ENCODE results near the gene GPHN. TPM values are rescaled to one million over a fixed set of nuclear protein-coding genes. Genes with fewer than 3 reads are reported as not detected.

Gene GPHN
- total and polyA plus RNA-seq, 2 of the 8 experiments (the other 6 are each of a cell fraction or from before 2014, with no cell fraction given): 6.0 to 16.0 TPM

DNA sequence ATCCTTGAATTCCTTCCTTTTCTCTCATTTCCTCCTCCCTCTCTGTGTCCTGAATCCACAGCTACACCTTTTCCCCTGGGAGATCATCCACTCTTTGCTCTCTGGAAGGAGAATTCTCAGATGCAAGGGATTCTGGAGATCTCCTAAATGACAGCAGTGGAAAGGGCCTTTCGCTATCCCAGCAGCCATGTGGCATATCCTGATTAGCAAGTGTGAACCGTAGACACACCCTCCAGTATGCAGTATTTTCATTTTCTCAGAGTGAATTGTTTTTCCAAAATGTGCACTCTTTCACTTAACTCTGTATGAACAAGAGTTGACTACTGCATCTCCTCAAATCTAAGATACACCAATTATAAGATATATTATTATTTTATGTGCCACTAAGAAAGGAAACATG lies 687.3 kb downstream of the GPHN start:
- no peaks in the 10 kb centered on the region for H3K27me3 ChIP-seq (replicated peaks in 1 of 4; ENCODE audit: control insufficient read depth in 3 of 4, extremely low read depth in 1 of 4, insufficient read depth in 3 of 4, low read length in 3 of 4)
- no peak overlapping the region for H3K4me3 ChIP-seq (ENCODE audit: extremely low read depth in 1 of 4, insufficient read depth in 2 of 4, low read depth in 3 of 4, low read length in 4 of 4)
- ChIA-PET POLR2A (ENCODE audit: partially characterized antibody) (no interaction called here), CTCF (ENCODE audit: partially characterized antibody) (interaction anchor here (0.5 to 1.7 kb wide), 2 partner anchors 28 to 90 kb away, joined by 4 to 5 read pairs; no protein-coding TSS in a partner anchor)
- no peak overlapping the region for H2BK120ac ChIP-seq (replicated peaks; ENCODE audit: low read depth, low read length)
- no peak overlapping the region for H3K23ac ChIP-seq (ENCODE audit: insufficient read length)
- no peak overlapping the region for H4K91ac ChIP-seq (replicated peaks; ENCODE audit: insufficient read length, low read length)
- no peak overlapping the region for H4K5ac ChIP-seq (ENCODE audit: insufficient read length, low read depth, low read length)
- FAIRE-seq (no peak), DNase-seq (ENCODE audit: low read depth in 1 of 2, low spot score in 2 of 2) (no peak)
- no peak overlapping the region for H3K4me2 ChIP-seq (ENCODE audit: insufficient read depth in 1 of 2, low read depth in 2 of 2, low read length in 2 of 2)
- H2AK5ac ChIP-seq (ENCODE audit: low read depth, low read length): no peak overlapping the region
- H2BK12ac ChIP-seq (ENCODE audit: low read depth, low read length): no peak overlapping the region
- WGBS, 2 experiments (ENCODE audit: extremely low coverage in 1 of 2, insufficient coverage in 1 of 2, insufficient read length in 1 of 2, insufficient replicate concordance in 2 of 2, low coverage in 1 of 2, low lambda C conversion rate in 2 of 2, missing lambda C conversion rate in 1 of 2): 91% methylated on average over 2 of the region's 2 CpGs; no CpG with 5 or more reads in 1 of the 2 experiments
- no peak overlapping the region for H2BK5ac ChIP-seq (ENCODE audit: low read depth, low read length)
- H2BK20ac ChIP-seq (ENCODE audit: low read length): no peak overlapping the region
- no peak overlapping the region for H3K14ac ChIP-seq (ENCODE audit: insufficient read length)
- no peak overlapping the region for H3K9ac ChIP-seq (replicated peaks in 1 of 4; ENCODE audit: extremely low read depth in 1 of 4, low read depth in 3 of 4, low read length in 3 of 4)
- no peaks in the 10 kb centered on the region for H3K4me1 ChIP-seq (replicated peaks in 1 of 4; ENCODE audit: control insufficient read depth in 3 of 4, insufficient read depth in 4 of 4, low read length in 3 of 4)
- TF ChIP-seq EP300 (IDR thresholded peaks at IDR 0.05; ENCODE audit: borderline replicate concordance in 1 of 2, low read depth in 2 of 2, low read length in 2 of 2) (no peak), FOSL1 (IDR thresholded peaks at IDR 0.05; ENCODE audit: insufficient read depth, low read depth, low read length) (no peak), PHF8 (conservative IDR thresholded peaks at IDR 0.05; ENCODE audit: low read depth, low read length) (no peak), KDM4A (IDR thresholded peaks at IDR 0.05; ENCODE audit: low read depth, low read length, severe bottlenecking) (no peak), RFX5 (IDR thresholded peaks at IDR 0.05; ENCODE audit: borderline replicate concordance, low read depth, low read length) (no peak), BACH1 (IDR thresholded peaks at IDR 0.05; ENCODE audit: low read length) (no peak), SIRT6 (IDR thresholded peaks at IDR 0.05; ENCODE audit: low read length) (no peak), CHD1 (IDR thresholded peaks at IDR 0.05; ENCODE audit: low read depth, low read length) (no peak), NRF1 (IDR thresholded peaks at IDR 0.05; ENCODE audit: low read depth, low read length) (no peak), JUND (IDR thresholded peaks at IDR 0.05; ENCODE audit: low read length) (no peak), SAP30 (IDR thresholded peaks at IDR 0.05; ENCODE audit: insufficient read depth, insufficient replicate concordance, low read length) (no peak), CHD2 (IDR thresholded peaks at IDR 0.05; ENCODE audit: low read length) (no peak), CBX5 (IDR thresholded peaks at IDR 0.05; ENCODE audit: low read depth, low read length) (no peak)
- TF ChIP-seq, protein P1, sequence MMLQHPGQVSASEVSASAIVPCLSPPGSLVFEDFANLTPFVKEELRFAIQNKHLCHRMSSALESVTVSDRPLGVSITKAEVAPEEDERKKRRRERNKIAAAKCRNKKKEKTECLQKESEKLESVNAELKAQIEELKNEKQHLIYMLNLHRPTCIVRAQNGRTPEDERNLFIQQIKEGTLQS (IDR thresholded peaks at IDR 0.05; ENCODE audit: insufficient read depth, low read depth, low read length): no peak
- no peaks in the 10 kb centered on the region for H3K23me2 ChIP-seq (ENCODE audit: low read depth, low read length)
- no peak overlapping the region for H3K56ac ChIP-seq (replicated peaks; ENCODE audit: insufficient read length, low read depth, low read length)
- H4K8ac ChIP-seq (ENCODE audit: extremely low read depth, insufficient read depth, low read length): no peak overlapping the region
- no peak overlapping the region for H2BK15ac ChIP-seq (ENCODE audit: low read length)
- 0 out of 2 replicates have a peak overlapping the region, but pooled peaks have one; percentile 31 for H2AFZ ChIP-seq (ENCODE audit: low read length)
- no peak overlapping the region for H3K18ac ChIP-seq (ENCODE audit: extremely low read depth, low read length)
- no peaks in the 10 kb centered on the region for H3K9me3 ChIP-seq (ENCODE audit: insufficient read depth in 2 of 2, low read depth in 1 of 2, low read length in 1 of 2)
- no peak overlapping the region for H3K27ac ChIP-seq (ENCODE audit: low read depth, low read length)
- H4K20me1 ChIP-seq (replicated peaks in 1 of 2; ENCODE audit: control insufficient read depth in 1 of 2, insufficient read depth in 2 of 2, low read length in 2 of 2): no peaks in the 10 kb centered on the region
- H3K36me3 ChIP-seq (ENCODE audit: control insufficient read depth in 2 of 4, insufficient read depth in 4 of 4, low read length in 3 of 4): no peaks in the 10 kb centered on the region
- no peak overlapping the region for H3K4ac ChIP-seq (replicated peaks; ENCODE audit: insufficient read length, low read depth, low read length)
- no peaks in the 10 kb centered on the region for H3K79me1 ChIP-seq (ENCODE audit: low read depth, low read length)
- no peaks in the 10 kb centered on the region for H3K79me2 ChIP-seq (ENCODE audit: control insufficient read depth in 1 of 2, insufficient read depth in 2 of 2, low read length in 2 of 2)

Measured in H1 (cell line).